ENCODE results near the gene DCANP1. TPM values are rescaled to one million over a fixed set of nuclear protein-coding genes. Genes with fewer than 3 reads are reported as not detected.

Gene DCANP1
- total RNA-seq, 1 donor from 2014 or later: not detected

- peaks cover 1% of the 10 kb centered on the region for H3K36me3 Mint-ChIP-seq (ENCODE audit: low read depth)
- DNase-seq (ENCODE audit: low spot score): no peak
- no peak overlapping the region for H3K27ac Mint-ChIP-seq (ENCODE audit: unreplicated experiment)
- no peaks in the 10 kb centered on the region for H3K9me3 Mint-ChIP-seq (ENCODE audit: low read depth)
- no peak for TF ChIP-seq CTCF (IDR thresholded peaks at IDR 0.05)
- peak overlapping the region; percentile 71 for H3K4me3 Mint-ChIP-seq (ENCODE audit: unreplicated experiment)
- H3K27me3 Mint-ChIP-seq (ENCODE audit: low read depth): peaks cover 34% of the 10 kb centered on the region
- peaks cover 30% of the 10 kb centered on the region for H3K4me1 Mint-ChIP-seq (ENCODE audit: low read depth)
These were observed 41.7 kb upstream of the DCANP1 start for GRCh38 chr5:135488727-135489465.

- H3K4me3 Mint-ChIP-seq (ENCODE audit: unreplicated experiment): peak overlapping the region; percentile 71
- peaks cover 1% of the 10 kb centered on the region for H3K36me3 Mint-ChIP-seq (ENCODE audit: low read depth)
- H3K9me3 Mint-ChIP-seq (ENCODE audit: low read depth): no peaks in the 10 kb centered on the region
- no peak overlapping the region for H3K27ac Mint-ChIP-seq (ENCODE audit: unreplicated experiment)
- DNase-seq (ENCODE audit: low spot score): no peak
- H3K4me1 Mint-ChIP-seq (ENCODE audit: low read depth): peaks cover 21% of the 10 kb centered on the region
- H3K27me3 Mint-ChIP-seq (ENCODE audit: low read depth): peaks cover 38% of the 10 kb centered on the region
- no peak for TF ChIP-seq CTCF (IDR thresholded peaks at IDR 0.05)
These were observed 40.8 kb upstream of the DCANP1 start for GRCh38 chr5:135487839-135488514.

- no peak overlapping the region for H3K4me3 Mint-ChIP-seq (ENCODE audit: unreplicated experiment)
- DNase-seq (ENCODE audit: low spot score): no peak
- no peak for TF ChIP-seq CTCF (IDR thresholded peaks at IDR 0.05)
- no peaks in the 10 kb centered on the region for H3K9me3 Mint-ChIP-seq (ENCODE audit: low read depth)
- H3K27me3 Mint-ChIP-seq (ENCODE audit: low read depth): peaks cover 37% of the 10 kb centered on the region
- H3K4me1 Mint-ChIP-seq (ENCODE audit: low read depth): peaks cover 19% of the 10 kb centered on the region
- H3K36me3 Mint-ChIP-seq (ENCODE audit: low read depth): peaks cover 1% of the 10 kb centered on the region
- no peak overlapping the region for H3K27ac Mint-ChIP-seq (ENCODE audit: unreplicated experiment)
These were observed 39.9 kb upstream of the DCANP1 start for GRCh38 chr5:135487037-135487395.

DNA sequence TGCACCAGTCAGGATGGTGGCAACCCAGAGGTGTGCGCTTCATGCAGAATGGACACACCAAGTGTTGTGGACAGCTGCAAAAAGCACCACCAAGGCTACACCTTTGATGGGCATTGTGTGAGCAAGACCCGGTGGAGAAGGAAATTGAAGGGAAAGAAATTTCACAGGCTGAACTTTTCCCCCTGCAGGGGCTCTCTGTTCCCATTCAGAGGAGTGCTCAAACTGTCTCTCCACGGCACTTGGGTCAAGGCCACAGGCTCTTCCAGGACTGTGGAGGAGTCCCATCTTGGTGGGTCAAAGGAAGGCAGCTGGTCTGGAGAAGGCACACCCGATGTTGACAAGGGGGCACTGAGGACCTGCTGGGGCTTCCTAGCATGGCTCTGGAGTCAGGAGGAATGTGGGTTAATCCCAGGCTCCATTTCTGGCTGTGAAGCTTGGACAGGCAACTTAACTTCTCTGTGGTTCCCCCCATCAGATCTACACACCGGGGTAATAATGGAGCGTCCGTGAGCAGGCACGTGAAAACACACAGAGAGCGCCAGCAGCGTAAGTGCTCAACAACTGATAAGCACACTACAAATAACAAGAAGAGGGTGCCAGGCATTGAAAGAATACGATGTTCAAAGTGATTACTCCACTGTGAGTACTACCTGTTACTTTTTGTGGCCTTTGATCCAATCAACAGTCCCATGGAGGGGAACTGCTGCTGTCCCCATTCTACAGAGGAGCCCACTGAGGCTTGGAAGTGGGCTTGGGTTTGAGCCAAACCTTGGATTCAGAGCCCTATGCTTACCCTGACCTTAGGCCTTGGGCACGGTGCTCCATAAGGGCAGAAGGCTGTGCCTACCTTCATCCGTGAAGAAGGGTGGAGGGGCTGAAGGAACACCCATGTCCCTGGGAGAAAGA is 39.2 kb upstream of the DCANP1 start:
- Mint-ChIP-seq H3K27ac (ENCODE audit: unreplicated experiment) (no peak overlapping the region), H3K4me3 (ENCODE audit: unreplicated experiment) (no peak overlapping the region), H3K36me3 (ENCODE audit: low read depth) (peaks cover 1% of the 10 kb centered on the region), H3K27me3 (ENCODE audit: low read depth) (peaks cover 37% of the 10 kb centered on the region), H3K9me3 (ENCODE audit: low read depth) (no peaks in the 10 kb centered on the region), H3K4me1 (ENCODE audit: low read depth) (peaks cover 19% of the 10 kb centered on the region)
- no peak for TF ChIP-seq CTCF (IDR thresholded peaks at IDR 0.05)
- no peak for DNase-seq (ENCODE audit: low spot score)

DNA sequence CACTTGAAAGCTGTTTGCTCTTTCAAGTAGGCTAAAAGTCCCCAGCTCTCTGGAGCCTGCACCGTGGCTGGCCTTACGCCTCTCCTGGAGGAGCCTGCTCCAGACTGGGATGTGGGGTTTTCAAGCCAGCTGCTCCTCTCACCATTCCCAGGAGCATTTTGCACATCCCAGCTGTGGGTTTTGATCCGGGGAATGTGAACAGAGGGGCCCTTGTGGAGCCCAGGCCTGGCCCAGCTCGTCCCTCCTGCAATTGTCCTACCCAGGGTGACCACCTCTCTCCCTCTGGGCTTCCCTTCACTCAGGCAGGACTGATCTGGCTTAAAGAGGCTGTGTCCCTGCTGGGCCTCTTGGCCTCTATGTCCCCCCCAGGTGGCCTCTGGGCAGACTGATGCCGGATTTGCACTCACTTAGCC is 37.5 kb upstream of the DCANP1 start:
- Mint-ChIP-seq H3K4me1 (ENCODE audit: low read depth) (peaks cover 16% of the 10 kb centered on the region), H3K27me3 (ENCODE audit: low read depth) (peaks cover 31% of the 10 kb centered on the region), H3K4me3 (ENCODE audit: unreplicated experiment) (no peak overlapping the region), H3K27ac (ENCODE audit: unreplicated experiment) (no peak overlapping the region), H3K9me3 (ENCODE audit: low read depth) (no peaks in the 10 kb centered on the region), H3K36me3 (ENCODE audit: low read depth) (no peaks in the 10 kb centered on the region)
- TF ChIP-seq CTCF (IDR thresholded peaks at IDR 0.05): no peak
- no peak for DNase-seq (ENCODE audit: low spot score)

All from chondrocyte (in vitro differentiated cells).